Measurements from ENCODE around the gene SEPTIN7. TPM values are rescaled to one million over a fixed set of nuclear protein-coding genes. Genes with fewer than 3 reads are reported as not detected.
"Not testable (repeated sequence)": the region's sequence is repeated elsewhere in the genome, so short reads cannot be mapped to it uniquely, and the experiment has no call there.

SEPTIN7 gene
- 125 and 263 TPM in 2 replicates for total RNA-seq (2014; rRNA removed; shearing (Covaris generic); ENCODE audit: low replicate concordance)

DNA sequence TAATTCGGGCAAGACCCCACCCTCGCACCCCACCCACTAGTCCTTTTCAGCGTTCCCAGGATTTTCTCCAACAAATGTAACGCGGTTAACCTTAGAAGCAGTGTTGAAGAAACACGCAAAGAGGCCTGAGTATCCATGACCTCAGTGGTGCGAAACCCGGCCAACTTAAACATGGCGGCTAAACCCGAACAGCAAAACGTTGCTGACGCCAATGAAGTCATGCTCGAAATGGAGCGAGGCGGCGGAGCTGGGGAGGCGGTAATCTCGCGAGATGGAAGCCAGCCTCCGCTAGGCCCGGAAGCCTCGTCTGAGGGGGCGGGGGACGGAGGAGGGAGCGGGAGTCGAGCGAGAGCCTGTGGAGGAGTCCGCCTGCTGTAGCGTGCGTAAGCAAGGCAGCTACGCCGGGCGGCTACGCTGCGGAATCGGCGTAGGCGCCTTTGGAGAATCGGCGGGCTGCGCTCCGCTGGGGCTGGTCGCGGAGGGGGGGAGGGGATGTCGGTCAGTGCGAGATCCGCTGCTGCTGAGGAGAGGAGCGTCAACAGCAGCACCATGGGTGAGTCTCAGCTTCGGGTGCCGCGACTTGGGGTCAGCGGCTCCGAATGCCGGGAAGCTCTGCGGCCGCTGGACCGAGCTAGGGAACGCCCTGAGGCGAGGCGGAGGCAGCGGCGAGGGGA is at the start of gene SEPTIN7:
SEPTIN7 (plus strand) TSS at position 340 of the 674 bp plus-strand sequence; CDS start at position 493, 153 bp downstream.
- H3K36me3 ChIP-seq (ENCODE audit: insufficient read depth, low read length): peaks cover 9% of the 10 kb centered on the region; the same call in 1 of the 2 replicates
- H3K9ac ChIP-seq (ENCODE audit: low read length): peak within 1 kb of the TSS; percentile 97
- peaks cover 11% of the 10 kb centered on the region; the same call in 1 of the 2 replicates for H4K20me1 ChIP-seq (ENCODE audit: insufficient read depth, low read depth, low read length)
- H3K27ac ChIP-seq (ENCODE audit: low read length): peak within 1 kb of the TSS; percentile 80
- peaks cover 53% of the 10 kb centered on the region for H3K79me2 ChIP-seq (ENCODE audit: low read length)
- H3K9me3 ChIP-seq (ENCODE audit: low read length): no peaks in the 10 kb centered on the region; the same call in 1 of the 2 replicates
- DNase-seq: peak; percentile 100
- peaks cover 28% of the 10 kb centered on the region for H3K4me1 ChIP-seq (ENCODE audit: low read length)
- H3K27me3 ChIP-seq (ENCODE audit: low read length): no peaks in the 10 kb centered on the region
- peak within 1 kb of the TSS; percentile 96 for H3K4me3 ChIP-seq (ENCODE audit: low read length)
- H3K4me2 ChIP-seq (ENCODE audit: low read depth, low read length, poor library complexity, severe bottlenecking): peak within 1 kb of the TSS; percentile 98
- peak within 1 kb of the TSS; percentile 85 for H2AFZ ChIP-seq (ENCODE audit: low read length)
- H3K9me2 ChIP-seq (replicated peaks; ENCODE audit: insufficient read depth, low read length): no peaks in the 10 kb centered on the region

DNA sequence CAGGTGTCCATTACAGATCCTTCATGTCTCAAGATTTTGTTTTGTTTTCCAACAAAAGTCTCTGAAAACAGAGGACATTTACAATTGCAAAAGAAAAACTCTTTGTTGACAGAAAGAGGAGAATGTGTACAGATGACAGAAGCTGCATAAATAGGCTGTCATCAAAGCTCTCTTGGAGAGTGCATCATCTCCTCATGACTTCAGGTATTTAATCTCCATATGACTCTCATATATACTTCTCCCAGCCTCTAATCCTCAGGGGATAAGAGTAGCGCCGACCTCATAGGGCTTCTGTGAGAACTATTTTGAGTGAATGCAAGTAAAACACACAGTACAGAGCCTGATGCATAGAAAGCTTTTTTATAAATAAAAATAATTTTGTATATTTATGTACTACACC is 48.1 kb upstream of the SEPTIN7 start:
- DNase-seq: no peak
- H3K4me2 ChIP-seq (ENCODE audit: low read depth, low read length, poor library complexity, severe bottlenecking): no peak overlapping the region
- H3K27me3 ChIP-seq (ENCODE audit: low read length): no peaks in the 10 kb centered on the region
- H3K4me1 ChIP-seq (ENCODE audit: low read length): no peaks in the 10 kb centered on the region
- no peak overlapping the region for H3K4me3 ChIP-seq (ENCODE audit: low read length)
- no peaks in the 10 kb centered on the region for H3K9me3 ChIP-seq (ENCODE audit: low read length)
- H3K9ac ChIP-seq (ENCODE audit: low read length): no peak overlapping the region
- no peak overlapping the region for H3K27ac ChIP-seq (ENCODE audit: low read length)
- no peaks in the 10 kb centered on the region for H3K9me2 ChIP-seq (replicated peaks; ENCODE audit: insufficient read depth, low read length)
- no peaks in the 10 kb centered on the region for H3K36me3 ChIP-seq (ENCODE audit: insufficient read depth, low read length)
- H3K79me2 ChIP-seq (ENCODE audit: low read length): no peaks in the 10 kb centered on the region
- no peak overlapping the region for H2AFZ ChIP-seq (ENCODE audit: low read length)
- no peaks in the 10 kb centered on the region for H4K20me1 ChIP-seq (ENCODE audit: insufficient read depth, low read depth, low read length)

DNA sequence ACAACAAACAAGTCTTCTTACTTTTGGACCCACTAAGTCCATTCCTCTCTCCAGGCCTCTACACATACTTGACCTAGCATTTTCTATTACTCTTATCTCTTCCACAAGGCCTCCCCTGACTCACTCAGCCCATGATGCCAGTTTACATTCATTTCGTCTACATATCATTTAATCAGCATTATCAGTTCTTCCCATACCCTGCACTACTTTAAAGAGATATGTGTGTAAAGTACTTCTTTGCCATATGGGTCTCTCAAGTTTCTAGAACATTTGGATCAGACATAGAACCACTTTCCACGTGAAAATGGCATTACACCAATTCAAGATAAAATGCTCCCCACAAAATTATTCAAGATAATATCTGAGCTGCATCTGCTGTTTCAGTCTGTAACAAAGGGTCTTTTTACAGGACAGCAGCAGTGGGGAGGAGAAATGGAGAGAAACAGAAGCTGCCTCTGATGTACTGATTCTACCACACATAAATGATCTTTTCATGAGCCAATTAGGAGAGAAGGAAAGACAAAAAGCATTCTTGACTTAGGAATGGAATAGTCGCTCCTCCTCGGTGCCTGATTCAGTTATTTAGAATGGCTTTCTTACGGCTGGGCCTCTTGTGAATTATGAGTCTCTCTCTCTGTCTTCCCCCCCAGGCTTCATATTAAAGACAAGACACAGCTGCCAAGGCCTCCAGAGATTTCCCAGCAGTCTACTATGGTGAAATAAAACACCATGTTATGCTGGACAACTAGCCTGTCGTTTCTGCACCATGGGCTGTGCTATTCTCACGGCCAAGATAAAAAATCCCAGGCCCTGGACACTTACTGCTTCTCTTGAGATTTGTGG is 46.9 kb upstream of the SEPTIN7 start:
- no peaks in the 10 kb centered on the region for H4K20me1 ChIP-seq (ENCODE audit: insufficient read depth, low read depth, low read length)
- no peak overlapping the region for H3K4me2 ChIP-seq (ENCODE audit: low read depth, low read length, poor library complexity, severe bottlenecking)
- H3K79me2 ChIP-seq (ENCODE audit: low read length): no peaks in the 10 kb centered on the region

DNA sequence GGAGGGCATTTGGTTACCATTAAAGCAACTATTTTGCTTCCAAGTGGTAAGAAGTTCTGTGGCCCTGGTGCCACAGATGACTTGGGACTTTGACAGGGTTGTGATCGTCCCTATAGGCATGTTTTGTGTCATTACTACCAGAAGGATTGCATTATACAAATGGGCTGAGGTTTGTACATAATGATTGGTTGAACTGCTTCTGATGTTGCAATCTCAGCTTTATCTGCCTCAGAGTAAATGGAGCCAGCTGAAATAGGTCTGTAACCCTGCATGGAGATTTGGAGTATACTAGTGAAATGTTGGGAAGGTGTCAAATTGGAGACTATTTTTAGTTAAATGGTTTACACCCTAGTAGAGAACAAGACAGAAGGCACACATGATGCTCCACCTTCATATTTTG is 46.1 kb upstream of the SEPTIN7 start:
- Histone ChIP-seq H3K27ac (ENCODE audit: low read length) (no peak overlapping the region), H3K4me1 (ENCODE audit: low read length) (no peaks in the 10 kb centered on the region), H3K79me2 (ENCODE audit: low read length) (no peaks in the 10 kb centered on the region), H2AFZ (ENCODE audit: low read length) (no peak overlapping the region), H3K9me2 (replicated peaks; ENCODE audit: insufficient read depth, low read length) (no peaks in the 10 kb centered on the region), H3K4me3 (ENCODE audit: low read length) (no peak overlapping the region), H3K36me3 (ENCODE audit: insufficient read depth, low read length) (no peaks in the 10 kb centered on the region), H3K27me3 (ENCODE audit: low read length) (no peaks in the 10 kb centered on the region), H4K20me1 (ENCODE audit: insufficient read depth, low read depth, low read length) (no peaks in the 10 kb centered on the region), H3K9ac (ENCODE audit: low read length) (no peak overlapping the region), H3K9me3 (ENCODE audit: low read length) (no peaks in the 10 kb centered on the region), H3K4me2 (ENCODE audit: low read depth, low read length, poor library complexity, severe bottlenecking) (no peak overlapping the region)
- no peak for DNase-seq

More for the DNA sequence above, 46.9 kb upstream of the SEPTIN7 start:
- H3K9ac ChIP-seq (ENCODE audit: low read length): no peak overlapping the region
- no peak overlapping the region for H2AFZ ChIP-seq (ENCODE audit: low read length)
- no peaks in the 10 kb centered on the region for H3K27me3 ChIP-seq (ENCODE audit: low read length)
- H3K4me1 ChIP-seq (ENCODE audit: low read length): no peaks in the 10 kb centered on the region
- H3K4me3 ChIP-seq (ENCODE audit: low read length): no peak overlapping the region
- no peaks in the 10 kb centered on the region for H3K9me2 ChIP-seq (replicated peaks; ENCODE audit: insufficient read depth, low read length)
- H3K27ac ChIP-seq (ENCODE audit: low read length): no peak overlapping the region
- H3K36me3 ChIP-seq (ENCODE audit: insufficient read depth, low read length): no peaks in the 10 kb centered on the region
- DNase-seq: no peak
- H3K9me3 ChIP-seq (ENCODE audit: low read length): no peaks in the 10 kb centered on the region

DNA sequence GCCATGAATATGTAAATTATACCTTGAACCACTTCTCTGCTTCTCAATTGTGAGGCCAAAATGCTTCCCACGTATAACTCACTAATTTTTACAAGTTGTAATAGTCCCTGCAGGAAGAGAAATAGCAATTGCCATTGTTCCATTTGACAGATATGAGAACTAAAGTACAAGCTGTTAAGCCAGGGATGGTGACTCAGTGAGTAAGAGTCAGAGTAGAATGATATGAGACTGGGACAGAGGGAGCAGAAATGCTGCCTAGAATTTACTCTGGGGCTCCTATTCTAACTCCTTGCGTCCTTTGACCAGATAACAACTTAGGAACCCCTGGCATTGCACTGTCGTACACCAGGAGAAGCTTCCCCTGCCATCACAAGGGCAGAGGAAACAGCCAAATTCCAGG is 45.1 kb upstream of the SEPTIN7 start:
- no peaks in the 10 kb centered on the region for H3K4me1 ChIP-seq (ENCODE audit: low read length)
- no peaks in the 10 kb centered on the region for H3K27me3 ChIP-seq (ENCODE audit: low read length)
- H3K4me2 ChIP-seq (ENCODE audit: low read depth, low read length, poor library complexity, severe bottlenecking): no peak overlapping the region
- no peaks in the 10 kb centered on the region for H3K36me3 ChIP-seq (ENCODE audit: insufficient read depth, low read length)
- H2AFZ ChIP-seq (ENCODE audit: low read length): no peak overlapping the region
- no peak for DNase-seq
- no peak overlapping the region for H3K9ac ChIP-seq (ENCODE audit: low read length)
- no peaks in the 10 kb centered on the region for H4K20me1 ChIP-seq (ENCODE audit: insufficient read depth, low read depth, low read length)
- no peaks in the 10 kb centered on the region for H3K9me2 ChIP-seq (replicated peaks; ENCODE audit: insufficient read depth, low read length)
- H3K4me3 ChIP-seq (ENCODE audit: low read length): no peak overlapping the region
- H3K9me3 ChIP-seq (ENCODE audit: low read length): no peaks in the 10 kb centered on the region
- no peaks in the 10 kb centered on the region for H3K79me2 ChIP-seq (ENCODE audit: low read length)
- H3K27ac ChIP-seq (ENCODE audit: low read length): no peak overlapping the region

DNA sequence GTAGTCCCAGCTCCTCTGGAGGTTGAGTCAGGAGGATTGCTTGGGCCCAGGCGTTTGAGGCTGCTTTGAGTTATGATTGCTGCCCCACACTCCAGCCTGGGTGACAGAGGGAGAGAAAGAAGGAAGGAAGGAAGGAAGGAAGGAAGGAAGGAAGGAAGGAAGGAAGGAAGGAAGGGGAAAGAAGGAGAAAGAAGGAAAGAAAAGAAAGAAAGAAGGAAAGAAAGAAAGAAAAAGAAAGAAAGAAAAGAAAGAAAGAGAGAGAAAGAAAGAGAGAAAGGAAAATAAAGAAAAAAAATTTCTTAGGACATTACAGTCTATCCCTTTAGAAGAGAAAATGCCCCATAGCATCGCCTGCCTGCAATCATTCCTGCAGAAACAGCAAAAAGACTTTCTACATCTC is 44.4 kb upstream of the SEPTIN7 start:
- not testable (repeated sequence) for H3K36me3 ChIP-seq (ENCODE audit: insufficient read depth, low read length); H3K4me3 ChIP-seq (ENCODE audit: low read length); H3K27me3 ChIP-seq (ENCODE audit: low read length); H3K9me3 ChIP-seq (ENCODE audit: low read length); H2AFZ ChIP-seq (ENCODE audit: low read length); H3K79me2 ChIP-seq (ENCODE audit: low read length); H4K20me1 ChIP-seq (ENCODE audit: insufficient read depth, low read depth, low read length); DNase-seq; H3K27ac ChIP-seq (ENCODE audit: low read length); H3K4me1 ChIP-seq (ENCODE audit: low read length); H3K9me2 ChIP-seq (replicated peaks; ENCODE audit: insufficient read depth, low read length); H3K4me2 ChIP-seq (ENCODE audit: low read depth, low read length, poor library complexity, severe bottlenecking); H3K9ac ChIP-seq (ENCODE audit: low read length)

DNA sequence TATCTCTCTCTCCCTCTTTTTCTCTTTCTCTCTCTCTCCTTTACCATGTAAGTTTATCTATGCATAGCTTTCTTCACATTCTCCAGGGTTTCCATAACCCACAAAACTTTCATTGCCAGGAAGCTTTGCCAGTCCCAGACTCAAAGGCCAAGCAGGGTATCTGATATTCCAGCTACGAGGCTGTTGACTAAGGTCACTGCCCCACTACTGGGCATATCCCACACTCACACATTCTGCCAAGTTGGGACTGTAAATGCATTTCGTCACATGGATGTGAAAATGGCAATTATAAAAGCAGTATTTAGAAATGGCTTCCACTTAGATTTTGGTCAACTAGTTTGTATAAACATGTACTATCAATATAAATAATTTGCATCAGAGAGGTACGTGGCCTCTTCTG is 43.3 kb upstream of the SEPTIN7 start:
- H3K9me2 ChIP-seq (replicated peaks; ENCODE audit: insufficient read depth, low read length): no peaks in the 10 kb centered on the region
- no peak overlapping the region for H3K4me3 ChIP-seq (ENCODE audit: low read length)
- no peak for DNase-seq
- H3K9me3 ChIP-seq (ENCODE audit: low read length): no peaks in the 10 kb centered on the region
- no peaks in the 10 kb centered on the region for H4K20me1 ChIP-seq (ENCODE audit: insufficient read depth, low read depth, low read length)
- H3K27ac ChIP-seq (ENCODE audit: low read length): no peak overlapping the region
- H3K4me2 ChIP-seq (ENCODE audit: low read depth, low read length, poor library complexity, severe bottlenecking): no peak overlapping the region
- no peaks in the 10 kb centered on the region for H3K79me2 ChIP-seq (ENCODE audit: low read length)
- H2AFZ ChIP-seq (ENCODE audit: low read length): no peak overlapping the region
- H3K27me3 ChIP-seq (ENCODE audit: low read length): no peaks in the 10 kb centered on the region
- no peak overlapping the region for H3K9ac ChIP-seq (ENCODE audit: low read length)
- no peaks in the 10 kb centered on the region for H3K36me3 ChIP-seq (ENCODE audit: insufficient read depth, low read length)
- no peaks in the 10 kb centered on the region for H3K4me1 ChIP-seq (ENCODE audit: low read length)

DNA sequence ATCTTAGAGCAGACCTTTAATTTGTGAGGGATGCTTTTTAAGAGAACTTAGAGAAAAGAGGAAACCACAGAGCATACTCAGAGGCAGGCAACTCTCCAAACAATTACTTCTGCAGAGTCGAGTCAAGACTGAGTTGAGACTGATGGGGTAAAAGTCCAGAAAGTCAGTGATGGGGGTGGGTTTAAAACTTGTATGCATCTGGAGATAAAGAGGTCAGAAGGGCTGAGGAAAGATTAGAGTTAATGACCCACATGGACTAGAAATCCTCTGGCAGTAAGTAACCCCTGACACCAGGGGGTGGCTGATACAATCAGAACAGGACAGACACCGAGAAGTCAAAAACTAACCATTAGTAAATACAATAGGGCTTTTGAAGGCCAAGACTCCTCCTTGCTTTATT is 42.4 kb upstream of the SEPTIN7 start:
- Histone ChIP-seq H3K27ac (ENCODE audit: low read length) (no peak overlapping the region), H3K4me2 (ENCODE audit: low read depth, low read length, poor library complexity, severe bottlenecking) (no peak overlapping the region), H3K9ac (ENCODE audit: low read length) (no peak overlapping the region), H4K20me1 (ENCODE audit: insufficient read depth, low read depth, low read length) (no peaks in the 10 kb centered on the region), H3K36me3 (ENCODE audit: insufficient read depth, low read length) (no peaks in the 10 kb centered on the region), H3K4me3 (ENCODE audit: low read length) (no peak overlapping the region), H3K4me1 (ENCODE audit: low read length) (no peaks in the 10 kb centered on the region), H3K79me2 (ENCODE audit: low read length) (no peaks in the 10 kb centered on the region), H3K27me3 (ENCODE audit: low read length) (no peaks in the 10 kb centered on the region), H2AFZ (ENCODE audit: low read length) (no peak overlapping the region), H3K9me3 (ENCODE audit: low read length) (no peaks in the 10 kb centered on the region), H3K9me2 (replicated peaks; ENCODE audit: insufficient read depth, low read length) (no peaks in the 10 kb centered on the region)
- no peak for DNase-seq

Data from Karpas-422 (cell line).